Astrocyte (in vitro differentiated cells and primary cell): ENCODE data around the gene PLD4. TPM values are rescaled to one million over a fixed set of nuclear protein-coding genes. Genes with fewer than 3 reads are reported as not detected.
"Not testable (repeated sequence)": the region's sequence is repeated elsewhere in the genome, so short reads cannot be mapped to it uniquely, and the experiment has no call there.

Source experiments
- DNase-seq: peaks from one replicate; pipeline ENCODE4 v3.0.0-alpha.2; 2010; ENCODE audit warnings: low read depth
- FAIRE-seq: peaks from 2 replicates; lab custom pipeline; 2011; peaks lifted over from hg19 to GRCh38; lab: Jason Lieb, UNC
- H2AFZ ChIP-seq: 2 replicates; pipeline ENCODE4 v1.6.0; 2012; ENCODE audit warnings: low read depth, low read length, inconsistent platforms
- H3K27ac ChIP-seq: 2 replicates; pipeline ENCODE4 v1.5.1; 2011; ENCODE audit warnings: low read depth, low read length, inconsistent platforms
- H3K27me3 ChIP-seq: 2 replicates; pipeline ENCODE4 v1.6.0; 2011; ENCODE audit warnings: low read length, inconsistent platforms; ENCODE audit not compliant: insufficient read depth
- H3K36me3 ChIP-seq: 2 replicates; pipeline ENCODE4 v1.5.1; 2011; ENCODE audit warnings: low read length, inconsistent platforms; ENCODE audit not compliant: insufficient read depth
- H3K4me1 ChIP-seq: 2 replicates; pipeline ENCODE4 v1.5.1; 2011; ENCODE audit warnings: low read length, inconsistent platforms; ENCODE audit not compliant: insufficient read depth
- H3K4me2 ChIP-seq: 2 replicates; pipeline ENCODE4 v1.6.0; 2012; ENCODE audit warnings: low read length, inconsistent platforms
- H3K4me3 ChIP-seq: 2 replicates; pipeline ENCODE4 v1.5.1; 2011; ENCODE audit warnings: low read depth, mild to moderate bottlenecking, low read length, inconsistent platforms; ENCODE audit not compliant: insufficient read depth
- H3K79me2 ChIP-seq: 2 replicates; pipeline ENCODE4 v1.6.0; 2012; ENCODE audit warnings: mild to moderate bottlenecking, low read length, inconsistent platforms; ENCODE audit not compliant: insufficient read depth
- H3K9ac ChIP-seq: 2 replicates; pipeline ENCODE4 v1.6.0; 2012; ENCODE audit warnings: mild to moderate bottlenecking, low read length, inconsistent platforms
- H3K9me3 ChIP-seq: 2 replicates; pipeline ENCODE4 v1.5.1; 2012; ENCODE audit warnings: low read depth, mild to moderate bottlenecking, low read length, inconsistent platforms; ENCODE audit not compliant: insufficient read depth
- H4K20me1 ChIP-seq: 2 replicates; pipeline ENCODE4 v1.6.0; 2012; ENCODE audit warnings: low read length, inconsistent platforms; ENCODE audit not compliant: insufficient read depth
- H3K27ac Mint-ChIP-seq: one replicate; pipeline ENCODE4 v1.8.0; 2021; ENCODE audit warnings: mild to moderate bottlenecking, mixed read lengths; ENCODE audit not compliant: unreplicated experiment
- H3K27me3 Mint-ChIP-seq: one replicate; pipeline ENCODE4 v1.8.0; 2021; ENCODE audit warnings: low read depth, mixed read lengths; ENCODE audit not compliant: unreplicated experiment
- H3K36me3 Mint-ChIP-seq: one replicate; pipeline ENCODE4 v1.8.0; 2021; ENCODE audit warnings: low read depth, mixed read lengths; ENCODE audit not compliant: unreplicated experiment
- H3K4me1 Mint-ChIP-seq: one replicate; pipeline ENCODE4 v1.8.0; 2021; ENCODE audit warnings: low read depth, mixed read lengths; ENCODE audit not compliant: unreplicated experiment
- H3K4me3 Mint-ChIP-seq: one replicate; pipeline ENCODE4 v1.8.0; 2021; ENCODE audit warnings: mild to moderate bottlenecking, moderate library complexity, mixed read lengths; ENCODE audit not compliant: unreplicated experiment
- H3K9me3 Mint-ChIP-seq: one replicate; pipeline ENCODE4 v1.8.0; 2021; ENCODE audit warnings: mild to moderate bottlenecking, mixed read lengths; ENCODE audit not compliant: unreplicated experiment
- CTCF ChIP-seq: IDR thresholded peaks from 2 replicates; pipeline ENCODE4 v1.5.1; 2011; ENCODE audit warnings: low read depth, mild to moderate bottlenecking, inconsistent platforms, low read length, moderate library complexity; ENCODE audit not compliant: insufficient read depth
- EZH2 ChIP-seq: IDR thresholded peaks from 2 replicates; pipeline ENCODE4 v1.6.1; 2012; ENCODE audit warnings: mild to moderate bottlenecking, low read length, inconsistent platforms; ENCODE audit not compliant: insufficient read depth
- total RNA-seq: library from RNA; stranded (reverse); gene quantifications from 2 replicates; pipeline ENCODE4 v1.2.1, GENCODE V29; 2021

Gene PLD4
- total RNA-seq, 1 donor from 2014 or later = 0.14 TPM

GRCh38 chr14:104948736-104949031 lies 24.0 kb downstream of the PLD4 start:
- H3K4me1 Mint-ChIP-seq = no peaks in the 10 kb centered on the region
- Histone ChIP-seq H3K9ac (no peak overlapping the region), H3K4me3 (no peak overlapping the region), H2AFZ (no peak overlapping the region), H4K20me1 (no peaks in the 10 kb centered on the region), H3K27ac (no peak overlapping the region), H3K27me3 (no peaks in the 10 kb centered on the region), H3K4me1 (no peaks in the 10 kb centered on the region), H3K79me2 (no peaks in the 10 kb centered on the region), H3K9me3 (no peaks in the 10 kb centered on the region), H3K4me2 (no peak overlapping the region), H3K36me3 (no peaks in the 10 kb centered on the region)
- TF ChIP-seq EZH2 = no peak
- TF ChIP-seq CTCF = no peak
- peaks cover 3% of the 10 kb centered on the region for H3K27me3 Mint-ChIP-seq
- no peak overlapping the region for H3K4me3 Mint-ChIP-seq
- DNase-seq = no peak
- peaks cover 15% of the 10 kb centered on the region for H3K36me3 Mint-ChIP-seq
- no peak for FAIRE-seq
- H3K9me3 Mint-ChIP-seq = peaks cover 2% of the 10 kb centered on the region
- no peak overlapping the region for H3K27ac Mint-ChIP-seq

- H4K20me1 ChIP-seq, H3K27me3 Mint-ChIP-seq, H3K9me3 ChIP-seq, H3K27ac Mint-ChIP-seq, DNase-seq, H3K36me3 ChIP-seq, H3K4me3 ChIP-seq, H3K4me1 Mint-ChIP-seq, H3K79me2 ChIP-seq, H3K9me3 Mint-ChIP-seq, H3K9ac ChIP-seq, H3K4me1 ChIP-seq, H2AFZ ChIP-seq, H3K4me2 ChIP-seq, FAIRE-seq, H3K4me3 Mint-ChIP-seq, H3K27ac ChIP-seq, H3K27me3 ChIP-seq: not testable (repeated sequence)
- peaks cover 18% of the 10 kb centered on the region for H3K36me3 Mint-ChIP-seq
Measured at GRCh38 chr14:104949406-104949955, 24.8 kb downstream of the PLD4 start.

GRCh38 chr14:104950021-104950420 lies 25.3 kb downstream of the PLD4 start:
- Histone ChIP-seq H3K4me1 (no peaks in the 10 kb centered on the region), H3K27ac (no peak overlapping the region), H3K27me3 (no peaks in the 10 kb centered on the region), H4K20me1 (no peaks in the 10 kb centered on the region), H2AFZ (no peak overlapping the region), H3K4me3 (no peak overlapping the region), H3K36me3 (no peaks in the 10 kb centered on the region), H3K9me3 (no peaks in the 10 kb centered on the region), H3K79me2 (no peaks in the 10 kb centered on the region), H3K4me2 (no peak overlapping the region), H3K9ac (no peak overlapping the region)
- no peak for TF ChIP-seq CTCF
- no peak for TF ChIP-seq EZH2
- FAIRE-seq (no peak), DNase-seq (no peak)
- H3K9me3 Mint-ChIP-seq = peaks cover 2% of the 10 kb centered on the region
- H3K36me3 Mint-ChIP-seq = peaks cover 19% of the 10 kb centered on the region
- no peak overlapping the region for H3K4me3 Mint-ChIP-seq
- H3K27ac Mint-ChIP-seq = no peak overlapping the region
- no peaks in the 10 kb centered on the region for H3K4me1 Mint-ChIP-seq
- peaks cover 3% of the 10 kb centered on the region for H3K27me3 Mint-ChIP-seq

- H3K4me2 ChIP-seq, H3K9me3 Mint-ChIP-seq, FAIRE-seq, H3K4me1 Mint-ChIP-seq, H3K9ac ChIP-seq, H3K27me3 ChIP-seq, H3K79me2 ChIP-seq, H3K27me3 Mint-ChIP-seq, DNase-seq, H4K20me1 ChIP-seq, H3K27ac Mint-ChIP-seq, H3K36me3 ChIP-seq, H3K4me3 ChIP-seq, H2AFZ ChIP-seq, H3K9me3 ChIP-seq, H3K4me1 ChIP-seq, H3K4me3 Mint-ChIP-seq, H3K27ac ChIP-seq: not testable (repeated sequence)
- H3K36me3 Mint-ChIP-seq = peaks cover 19% of the 10 kb centered on the region
Measured at GRCh38 chr14:104950701-104951100, 26.0 kb downstream of the PLD4 start.
